Right renal cortex interstitium (tissue), 3 donors: ENCODE results near the gene ATG7. TPM values are rescaled to one million over a fixed set of nuclear protein-coding genes. Genes with fewer than 3 reads are reported as not detected.

Experiments used
- DNase-seq, 3 donors: peaks; one replicate each; pipeline ENCODE4 v3.0.0-alpha.2; 2013; ENCODE audit warnings: low read depth in 3 of 3, low spot score in 2 of 3
- polyA plus RNA-seq, 3 donors: library from polyadenylated mRNA; unstranded; fragments of 120-200 nt; gene quantifications; one replicate each; pipeline ENCODE4 v1.2.1, GENCODE V29; 2013; ENCODE audit not compliant: insufficient read length in 3 of 3

Gene ATG7
- polyA plus RNA-seq, 3 donors, result 26.9 to 27.3 (median 27.1) TPM

DNA sequence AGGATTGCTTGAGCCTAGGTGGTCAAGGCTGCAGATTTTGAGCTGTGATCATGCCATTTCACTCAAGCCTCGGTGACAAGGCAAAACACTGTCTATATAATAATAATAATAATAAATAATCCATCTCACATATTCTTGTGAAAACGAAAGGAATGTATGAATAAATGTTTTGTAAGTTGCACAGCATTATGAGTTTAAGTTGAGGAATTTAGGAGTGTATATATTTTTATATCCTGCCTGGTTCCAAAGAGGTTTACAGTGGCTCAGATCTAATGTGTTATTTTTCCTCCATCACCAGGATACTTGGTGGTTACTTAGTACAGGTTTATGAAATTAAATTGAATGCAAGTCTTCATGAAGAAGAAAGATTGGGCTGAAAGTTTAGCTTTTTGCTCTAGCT lies 77.2 kb downstream of the ATG7 start:
- DNase-seq, result no peak

DNA sequence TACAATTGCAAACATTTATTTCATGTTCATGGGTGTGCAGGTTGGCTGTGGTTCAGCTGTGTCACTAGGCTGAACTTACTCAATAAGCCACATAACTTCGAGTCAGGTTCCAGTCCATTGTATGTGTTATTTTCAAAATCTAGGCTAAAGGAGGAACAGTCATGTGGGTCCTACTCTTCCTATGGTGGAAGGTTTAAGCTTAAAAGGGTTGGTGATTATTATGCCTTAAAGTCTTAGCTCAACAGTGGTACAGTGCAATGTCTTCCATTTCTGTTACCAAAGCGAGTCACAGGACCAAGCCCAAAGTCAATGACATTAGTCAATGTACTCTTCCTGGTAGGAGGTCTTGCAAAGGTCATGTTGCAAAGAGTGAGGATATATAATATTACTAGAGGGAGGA lies 78.2 kb downstream of the ATG7 start:
- no peak for DNase-seq

DNA sequence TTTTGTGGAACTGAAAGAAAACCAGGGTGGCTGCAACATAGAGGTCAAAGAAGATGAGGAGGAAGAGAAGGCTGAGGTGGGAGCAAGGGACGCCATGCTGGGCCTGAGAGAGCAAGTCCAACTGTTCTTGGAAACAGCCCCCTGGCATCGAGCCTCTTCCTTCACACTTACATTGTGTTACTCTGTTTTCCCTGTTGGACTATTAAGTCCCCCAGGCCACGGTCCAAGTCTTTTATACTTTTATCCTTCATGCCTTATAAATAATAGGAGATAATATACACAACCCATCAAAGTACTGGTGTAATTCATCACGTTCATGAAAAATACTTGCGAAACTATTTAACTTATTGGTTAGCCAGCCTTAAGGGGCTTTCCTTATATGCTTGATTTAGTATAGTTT lies 79.3 kb downstream of the ATG7 start:
- DNase-seq, result no peak

DNA sequence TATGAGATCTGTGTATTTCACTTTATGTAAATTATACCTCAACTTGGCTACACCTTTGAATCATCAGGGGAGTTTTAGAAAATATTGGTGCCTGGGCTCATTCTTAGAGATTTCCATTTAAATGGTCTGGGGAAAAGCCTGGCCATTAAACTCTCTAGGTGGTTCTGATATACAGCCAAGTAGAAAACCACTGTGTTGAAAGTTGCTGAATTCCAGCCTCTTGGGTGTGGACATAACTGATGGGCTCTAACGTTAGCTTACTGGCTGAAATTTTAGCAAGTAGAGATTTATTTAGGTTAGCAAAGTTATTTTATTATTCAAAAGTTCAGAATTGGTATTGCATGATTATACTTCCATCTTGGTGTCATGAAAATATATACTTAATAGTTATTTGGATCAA lies 84.1 kb downstream of the ATG7 start:
- no peak for DNase-seq

DNA sequence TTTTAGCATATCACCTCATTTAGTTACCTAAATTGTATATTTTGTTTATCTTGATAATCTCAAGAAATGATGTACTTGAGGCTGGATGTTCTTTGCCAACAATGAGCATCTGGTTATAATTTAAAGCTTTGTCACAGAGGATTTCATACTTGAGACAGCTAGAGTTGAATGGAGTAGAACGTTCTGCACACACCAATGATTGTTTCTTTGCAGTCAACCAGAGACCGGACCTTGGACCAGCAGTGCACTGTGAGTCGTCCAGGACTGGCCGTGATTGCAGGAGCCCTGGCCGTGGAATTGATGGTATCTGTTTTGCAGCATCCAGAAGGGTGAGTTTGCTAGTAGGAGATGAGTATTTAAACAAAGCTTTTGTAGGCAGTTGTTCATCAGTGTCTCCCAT lies 90.4 kb downstream of the ATG7 start:
- no peak for DNase-seq

DNA sequence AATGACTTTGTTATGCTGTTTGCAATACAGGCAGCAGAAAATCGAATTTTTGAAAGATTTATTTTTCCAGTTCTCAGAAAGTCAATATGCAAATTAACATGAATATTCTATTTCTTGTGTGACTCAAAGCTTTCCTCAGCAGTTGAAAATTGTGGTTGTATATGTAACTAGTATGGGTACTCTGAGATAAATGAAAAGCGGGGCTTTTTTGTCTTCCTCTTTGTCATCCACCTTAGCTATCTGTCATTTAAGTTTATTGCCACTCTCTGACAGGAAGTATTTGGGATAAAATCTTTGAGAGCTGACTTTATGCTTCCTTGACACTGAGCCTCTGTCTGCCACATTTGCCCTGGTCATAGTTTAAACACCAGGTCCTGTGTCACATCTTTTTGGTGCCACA lies 91.5 kb downstream of the ATG7 start:
- no peak for DNase-seq

DNA sequence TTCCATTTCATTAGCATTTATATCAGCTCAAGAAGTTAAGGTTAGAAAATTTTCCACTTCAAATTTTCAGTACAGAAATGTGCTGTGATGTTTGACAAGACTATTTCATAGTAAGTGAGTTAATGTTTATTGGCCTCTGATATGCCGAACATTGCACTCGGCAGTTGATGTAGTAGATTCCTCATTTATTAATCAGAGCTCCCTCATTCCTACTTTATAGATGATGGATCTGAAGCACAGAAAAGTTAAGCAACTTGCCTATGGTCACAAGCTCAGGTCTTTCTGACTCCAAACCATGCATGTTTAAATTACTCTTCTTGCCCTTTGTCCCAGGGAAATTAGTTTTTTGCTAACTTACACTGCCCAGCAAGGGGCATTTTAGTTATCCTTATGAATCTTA lies 92.0 kb downstream of the ATG7 start:
- no peak for DNase-seq

DNA sequence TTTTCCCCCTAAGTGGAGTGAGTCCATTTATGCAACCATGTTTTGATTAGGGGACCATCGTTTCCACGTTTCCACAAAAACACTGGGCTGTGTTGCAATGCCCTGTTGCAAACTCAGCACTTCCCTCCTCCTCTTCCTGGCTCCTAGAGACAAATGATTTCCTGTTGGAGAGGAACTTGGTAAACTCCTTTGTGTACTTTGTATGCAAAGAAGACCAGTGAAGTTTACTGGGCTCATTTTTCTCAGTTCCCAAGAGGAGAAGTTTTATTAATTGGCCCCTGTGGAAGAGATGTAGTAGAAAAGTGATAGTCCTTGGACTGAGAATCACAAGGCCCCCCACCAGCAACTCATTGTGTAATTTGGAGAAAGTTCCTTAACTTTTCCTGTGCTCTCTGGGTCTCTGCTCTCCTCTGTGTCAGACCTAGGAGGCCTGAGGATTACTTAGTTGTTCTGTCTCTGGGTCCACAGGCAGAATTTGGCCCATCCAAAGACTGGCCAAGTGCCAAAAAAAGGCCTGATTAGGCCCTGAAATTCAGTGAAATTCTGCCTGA lies 95.0 kb downstream of the ATG7 start:
- DNase-seq, result no peak

DNA sequence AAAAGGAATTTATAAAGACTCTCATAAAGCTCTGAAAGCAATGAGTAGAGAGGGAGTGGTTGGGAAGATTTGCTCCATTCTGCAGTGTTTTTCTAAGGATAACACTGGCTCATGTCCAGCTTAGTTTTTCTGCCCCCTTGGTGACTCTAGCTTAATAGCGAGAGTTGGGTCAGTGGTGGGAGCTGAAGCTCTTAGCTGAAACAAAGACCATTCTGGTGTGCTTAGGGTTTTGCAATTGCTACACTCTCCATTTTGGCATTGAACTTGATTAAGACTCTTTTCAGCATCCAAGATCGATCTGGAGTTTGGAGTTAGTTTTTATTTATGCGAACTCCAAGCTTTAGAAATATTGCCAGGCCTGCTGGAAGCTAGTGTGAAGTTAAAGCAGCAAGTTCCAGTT lies 98.0 kb downstream of the ATG7 start:
- DNase-seq, result no peak

DNA sequence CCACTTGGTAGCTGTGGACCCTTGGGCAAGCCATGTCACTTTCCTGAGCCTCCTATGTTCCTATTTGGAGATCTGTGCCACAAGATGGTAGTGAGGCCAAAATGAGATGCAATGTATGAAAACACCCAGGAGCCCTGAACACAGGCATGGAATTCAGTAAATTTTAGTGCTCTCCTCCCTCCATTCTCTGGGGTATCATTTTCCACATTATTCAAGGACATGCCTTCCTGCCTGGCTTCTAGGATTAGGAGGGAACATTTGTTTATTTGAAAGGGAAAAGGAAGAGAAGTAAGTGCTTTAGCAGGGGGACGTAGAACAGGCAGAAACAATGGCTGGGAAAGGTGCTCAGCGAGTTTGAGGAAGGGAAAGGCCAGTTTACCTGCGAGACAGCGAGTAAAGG lies 98.8 kb downstream of the ATG7 start:
- no peak for DNase-seq

DNA sequence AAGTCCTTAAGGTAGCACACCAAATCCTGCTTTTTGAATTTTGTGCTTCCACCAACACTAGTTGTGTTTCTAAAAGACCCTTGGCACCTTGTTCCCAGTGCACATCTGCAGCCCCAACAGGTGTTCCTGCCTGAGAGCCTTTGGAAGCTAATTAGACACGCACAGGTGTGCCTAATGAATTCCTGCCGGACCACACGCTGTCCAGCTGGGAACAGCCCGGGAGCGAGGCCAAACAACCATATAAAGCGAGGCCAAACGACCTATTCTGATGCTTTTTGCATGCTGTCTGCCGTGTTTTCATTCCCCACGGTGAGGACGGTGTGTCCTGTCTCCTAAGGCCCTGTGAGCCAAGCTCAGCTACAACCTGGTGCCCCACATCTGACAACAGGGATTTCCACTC lies 99.5 kb downstream of the ATG7 start:
- no peak for DNase-seq

DNA sequence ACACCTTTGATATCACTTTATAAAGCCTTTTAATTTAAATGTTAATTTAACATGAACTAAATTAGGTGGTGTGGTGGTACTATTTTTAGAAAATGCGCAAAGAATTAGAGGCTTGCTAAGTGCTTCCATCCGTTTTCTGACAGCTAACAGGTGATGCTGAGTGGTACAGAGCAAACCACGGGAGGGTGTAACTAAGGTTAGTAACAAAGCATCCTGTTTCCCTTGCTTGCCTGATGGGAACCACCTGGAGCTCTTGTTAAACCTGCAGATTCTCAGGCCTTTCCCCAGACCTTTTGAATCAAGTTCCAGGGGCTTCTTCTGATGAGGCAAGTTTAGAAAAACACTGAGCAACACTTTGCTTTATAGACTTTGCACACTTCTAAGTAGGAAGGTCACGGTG lies 101.0 kb downstream of the ATG7 start:
- DNase-seq, result no peak

DNA sequence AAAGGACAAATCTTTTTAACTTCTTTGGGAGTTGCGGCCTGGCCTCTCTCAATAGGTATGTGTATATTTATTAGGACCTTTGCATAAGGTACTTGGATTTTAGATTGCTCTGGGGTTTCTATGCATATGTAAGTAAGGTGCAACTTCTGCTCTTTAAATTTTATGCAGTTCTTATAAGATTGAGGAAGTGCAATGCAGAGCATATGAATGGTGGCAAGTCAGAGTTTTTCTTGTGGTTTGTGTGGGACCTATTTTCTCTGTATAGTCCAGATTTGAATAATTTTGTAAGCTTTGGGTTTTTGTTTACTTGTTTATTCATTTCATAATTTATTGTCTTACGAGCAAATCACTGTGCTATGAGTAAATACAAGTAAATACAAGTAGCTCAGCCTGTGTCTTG lies 101.5 kb downstream of the ATG7 start:
- no peak for DNase-seq

DNA sequence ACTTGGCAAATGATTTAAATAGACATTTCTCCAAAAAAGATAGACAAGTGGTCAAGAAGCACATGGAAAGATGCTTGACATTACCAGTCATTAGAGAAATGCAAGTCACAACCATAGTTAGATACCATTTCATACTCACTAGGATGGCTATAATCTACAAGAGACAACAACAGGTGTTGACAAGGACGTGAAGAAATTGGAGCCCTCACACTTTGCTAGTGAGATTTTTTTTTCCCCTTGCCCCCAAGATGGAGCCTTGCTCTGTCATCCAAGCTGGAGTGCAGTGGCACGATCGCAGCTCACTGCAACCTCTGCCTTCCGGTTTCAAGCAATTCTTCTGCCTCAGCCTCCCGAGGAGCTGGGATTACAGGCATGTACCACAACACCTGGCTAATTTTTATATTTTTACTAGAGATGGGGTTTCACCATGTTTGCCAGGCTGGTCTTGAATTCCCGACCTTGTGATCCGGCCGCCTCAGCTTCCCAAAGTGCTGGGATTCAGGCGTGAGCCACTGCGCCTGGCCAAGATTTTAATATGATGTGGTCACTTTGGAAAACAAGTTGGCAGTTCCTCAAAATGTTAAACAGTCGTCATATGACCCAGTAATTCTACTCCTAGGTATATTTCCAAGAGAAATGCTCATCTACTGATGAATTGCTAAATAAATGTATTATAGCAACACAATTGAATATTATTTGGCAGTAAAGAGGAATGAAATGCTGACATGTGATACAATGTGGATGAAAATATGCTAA lies 103.3 kb downstream of the ATG7 start:
- DNase-seq, result no peak

DNA sequence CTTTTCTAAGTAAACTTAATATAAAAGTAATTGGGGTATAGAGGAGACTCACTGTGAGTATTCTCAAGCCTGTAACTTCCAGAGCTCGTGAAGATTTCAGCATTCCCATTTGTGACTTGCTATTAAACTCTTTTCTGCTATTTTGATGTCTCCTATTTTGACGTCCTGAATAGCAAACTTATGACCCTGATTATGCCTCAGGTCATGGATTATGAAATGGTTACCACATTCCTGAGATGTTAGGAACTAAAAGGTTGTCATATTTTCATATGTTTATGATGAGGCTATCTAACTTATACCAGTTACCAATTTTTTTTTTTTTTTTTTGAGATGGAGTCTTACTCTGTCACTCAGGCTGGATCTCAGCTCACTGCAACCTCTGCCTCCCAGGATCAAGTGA lies 105.5 kb downstream of the ATG7 start:
- DNase-seq, result no peak

DNA sequence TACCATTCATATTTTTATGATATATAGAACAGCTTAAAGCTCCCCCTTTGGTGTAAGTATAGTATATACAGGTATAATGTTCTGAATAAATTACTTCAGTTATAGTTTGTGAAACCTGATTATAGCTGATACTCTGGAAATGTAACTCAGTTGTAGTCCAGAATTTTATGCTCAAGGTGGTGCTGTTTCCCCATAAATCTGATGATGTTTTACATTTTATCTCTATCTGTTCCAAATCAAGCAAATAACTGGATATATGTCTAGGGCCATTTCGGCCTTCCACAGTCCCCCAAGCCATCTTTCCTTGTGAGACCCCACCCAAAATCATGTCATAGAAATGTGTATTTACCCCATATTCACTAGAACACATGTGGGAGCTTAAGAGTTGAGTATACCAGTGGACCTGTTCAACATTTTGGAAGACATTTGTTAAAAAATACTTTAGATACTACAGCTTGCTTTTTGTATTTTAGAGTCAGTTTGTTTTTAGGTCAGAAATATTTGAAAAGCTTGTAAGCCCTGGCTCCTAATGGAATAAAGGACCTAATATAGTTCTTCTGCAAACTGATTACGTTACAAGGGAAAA lies 107.1 kb downstream of the ATG7 start:
- DNase-seq, result no peak

DNA sequence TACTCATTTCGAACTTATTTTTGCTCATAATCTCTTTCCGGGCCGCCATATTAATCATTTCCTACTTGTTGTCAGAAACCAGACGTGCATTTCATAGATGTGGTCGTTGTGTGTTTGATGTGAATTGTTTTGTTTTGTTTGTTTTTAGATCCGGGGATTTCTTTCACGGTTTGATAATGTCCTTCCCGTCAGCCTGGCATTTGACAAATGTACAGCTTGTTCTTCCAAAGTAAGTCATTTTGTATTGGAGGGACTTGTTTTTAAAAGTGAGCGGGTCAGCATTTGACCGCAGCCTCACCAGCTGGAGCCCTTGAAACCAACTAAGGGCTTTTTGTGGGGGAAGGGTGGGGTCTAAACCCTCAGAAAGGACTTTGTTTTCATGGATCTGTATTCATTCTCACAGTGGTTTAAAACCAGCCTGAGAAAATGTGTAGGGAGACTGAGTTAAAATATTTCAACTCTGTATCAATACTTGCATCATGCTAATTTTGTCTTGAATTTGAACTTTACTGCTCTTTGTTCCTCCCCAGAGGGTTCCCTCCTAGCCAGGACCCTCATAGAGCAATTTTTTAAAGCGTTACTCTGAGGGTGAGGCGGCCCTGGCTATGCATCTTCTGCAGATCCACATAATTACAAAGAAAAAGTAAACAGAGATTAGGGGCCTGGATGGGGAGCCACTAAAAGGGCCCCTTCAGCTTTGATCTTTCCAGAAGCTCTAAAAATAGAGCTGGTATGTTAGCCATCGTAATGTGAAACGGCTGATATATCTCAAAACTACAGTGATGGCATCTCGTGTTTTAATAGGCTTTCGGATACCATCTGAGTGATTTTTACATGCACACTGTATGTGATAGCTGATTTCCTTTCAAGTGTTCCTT lies 107.9 kb downstream of the ATG7 start:
- no peak for DNase-seq

DNA sequence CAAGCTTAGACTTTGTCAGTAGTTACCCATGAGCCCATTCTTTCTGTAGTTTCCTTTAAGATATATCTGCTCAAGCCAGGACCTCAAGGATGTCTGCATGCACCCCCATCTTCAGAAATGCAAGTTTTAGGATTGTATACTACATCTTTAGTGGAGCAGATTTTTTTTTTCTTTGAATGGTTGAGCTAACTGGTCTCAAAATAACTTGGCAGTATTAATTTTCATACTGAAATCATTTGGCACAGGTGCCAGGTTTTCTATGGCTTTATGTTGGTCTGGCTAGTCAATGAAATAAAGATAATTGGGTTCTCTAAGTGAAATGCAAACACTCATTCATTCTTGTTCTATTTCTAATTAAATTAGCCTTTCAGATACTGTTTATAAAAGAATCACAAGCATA lies 108.9 kb downstream of the ATG7 start:
- DNase-seq, result no peak

DNA sequence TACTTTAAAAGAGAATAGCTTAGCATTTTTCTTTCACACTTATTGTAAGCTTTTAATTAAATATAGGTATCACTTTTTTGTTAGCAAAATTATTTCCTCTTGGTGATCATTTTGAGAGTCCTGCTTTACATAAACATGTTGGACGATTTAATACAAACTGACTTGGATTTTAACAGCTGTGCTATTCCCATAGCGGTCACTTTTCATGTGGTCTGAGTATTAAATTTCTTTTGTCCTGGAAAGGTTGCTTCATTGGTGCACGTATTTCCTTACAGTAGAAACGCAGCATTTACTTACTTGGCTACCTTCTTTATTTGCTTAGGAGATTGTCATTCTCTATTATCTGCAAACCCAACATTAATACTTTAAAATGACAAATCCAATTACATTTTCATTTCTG lies 109.4 kb downstream of the ATG7 start:
- DNase-seq, result no peak

DNA sequence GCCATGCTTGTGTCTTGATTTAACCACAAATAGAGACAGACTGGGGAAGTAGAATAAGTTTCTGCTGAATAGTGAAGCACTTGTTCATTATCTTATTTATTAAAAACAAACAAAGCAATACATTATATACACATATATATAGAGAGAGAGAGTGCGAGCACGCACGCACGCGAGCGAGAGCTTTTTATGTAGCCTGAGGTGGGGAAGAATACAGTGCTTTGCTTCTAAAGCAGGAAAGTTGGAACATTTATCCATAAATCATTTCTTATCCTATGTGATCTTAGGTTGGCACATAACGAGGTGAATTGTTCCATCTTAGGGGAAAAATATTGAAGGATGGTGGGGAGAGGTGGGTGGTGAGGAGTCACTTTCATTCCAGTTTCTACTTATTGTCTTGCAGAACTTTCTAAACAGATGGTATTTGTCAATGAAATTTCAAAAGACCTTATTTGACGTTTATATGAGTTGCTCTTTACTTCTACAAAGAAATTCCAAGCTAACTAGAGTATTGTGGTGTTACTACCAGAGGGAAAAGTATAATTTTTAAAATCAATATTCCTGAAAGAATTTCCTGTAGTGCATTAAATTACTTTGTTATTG lies 110.0 kb downstream of the ATG7 start:
- DNase-seq, result no peak

DNA sequence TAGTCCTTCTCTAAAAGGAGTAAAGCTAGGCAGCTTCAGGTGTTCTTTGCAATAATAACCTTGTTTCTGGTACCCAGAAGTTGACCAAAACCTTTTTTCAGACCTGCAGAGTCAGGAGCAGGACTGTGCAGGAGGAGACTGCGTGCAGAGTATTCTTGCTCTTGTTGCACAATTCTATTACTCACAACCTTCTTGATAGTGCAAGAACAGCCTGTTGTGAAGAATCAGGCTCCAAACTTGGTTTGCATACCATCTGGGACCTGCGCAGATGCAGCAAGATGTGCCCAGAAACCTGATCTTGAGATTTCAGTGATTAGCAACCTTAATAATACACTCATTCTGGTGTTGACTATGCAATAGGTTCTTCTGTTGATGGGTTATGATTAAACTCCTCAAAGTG lies 111.9 kb downstream of the ATG7 start:
- no peak for DNase-seq
